CD8-positive, alpha-beta memory T cell (primary cell): ENCODE results near the gene RACGAP1. TPM values are rescaled to one million over a fixed set of nuclear protein-coding genes. Genes with fewer than 3 reads are reported as not detected.

Experiments
- CTCF ChIA-PET: fragments of 350-600 bp; sonication (Branson Sonifier 250); formaldehyde crosslinking; loops from one replicate; lab custom pipeline; 2021; ENCODE audit warnings: antibody characterized with exemption; lab: Charles Lee
- POLR2A ChIA-PET: fragments of 350-600 bp; sonication (Branson Sonifier 250); formaldehyde crosslinking; loops from one replicate; lab custom pipeline; 2021; ENCODE audit warnings: antibody characterized with exemption; lab: Charles Lee
- DNase-seq, 5 donors: peaks; one replicate each; pipeline versions ENCODE4 v3.0.0 to v3.0.0-alpha.2; 2020 to 2022; ENCODE audit warnings: mixed read lengths in 1 of 5
- H3K27ac ChIP-seq: one replicate; pipeline ENCODE4 v1.7.0; 2013; ENCODE audit warnings: low read depth, mild to moderate bottlenecking, low read length, moderate library complexity
- H3K27me3 ChIP-seq: 2 replicates; pipeline ENCODE4 v1.7.0; 2013; ENCODE audit warnings: low read length, mild to moderate bottlenecking; ENCODE audit not compliant: insufficient read depth, poor library complexity, severe bottlenecking
- H3K36me3 ChIP-seq: 2 replicates; pipeline ENCODE4 v1.7.0; 2013; ENCODE audit warnings: mild to moderate bottlenecking, low read length, moderate library complexity; ENCODE audit not compliant: insufficient read depth
- H3K4me1 ChIP-seq: 2 replicates; pipeline ENCODE4 v1.7.0; 2013; ENCODE audit warnings: mild to moderate bottlenecking, low read length, moderate library complexity; ENCODE audit not compliant: insufficient read depth
- H3K4me3 ChIP-seq: 2 replicates; pipeline ENCODE4 v1.7.0; 2013; ENCODE audit warnings: mild to moderate bottlenecking, low read length
- H3K9me3 ChIP-seq: 2 replicates; pipeline ENCODE4 v1.7.0; 2013; ENCODE audit warnings: mild to moderate bottlenecking, low read length
- H3K27ac Mint-ChIP-seq, 8 donors: one replicate each; pipeline ENCODE4 v1.8.0; 2020 to 2021; ENCODE audit warnings: mixed read lengths in 8 of 8, mild to moderate bottlenecking in 6 of 8, inconsistent platforms in 3 of 8, moderate library complexity in 3 of 8
- H3K27me3 Mint-ChIP-seq, 2 donors: one replicate each; pipeline ENCODE4 v1.8.0; 2020 to 2021; ENCODE audit warnings: mixed read lengths in 2 of 2, mild to moderate bottlenecking in 1 of 2, moderate library complexity in 1 of 2
- H3K36me3 Mint-ChIP-seq, 3 donors: one replicate each; pipeline ENCODE4 v1.8.0; 2020 to 2021; ENCODE audit warnings: mixed read lengths in 3 of 3, inconsistent platforms in 1 of 3, mild to moderate bottlenecking in 1 of 3
- H3K4me1 Mint-ChIP-seq, 3 donors: one replicate each; pipeline ENCODE4 v1.8.0; 2020 to 2021; ENCODE audit warnings: mixed read lengths in 3 of 3, inconsistent platforms in 1 of 3, mild to moderate bottlenecking in 1 of 3
- H3K4me3 Mint-ChIP-seq, 7 donors: one replicate each; pipeline ENCODE4 v1.8.0; 2020 to 2021; ENCODE audit warnings: mixed read lengths in 7 of 7, mild to moderate bottlenecking in 6 of 7, moderate library complexity in 4 of 7, inconsistent platforms in 2 of 7
- H3K9me3 Mint-ChIP-seq, 5 donors: one replicate each; pipeline ENCODE4 v1.8.0; 2020 to 2022; ENCODE audit warnings: mixed read lengths in 5 of 5, mild to moderate bottlenecking in 3 of 5, moderate library complexity in 2 of 5, inconsistent platforms in 1 of 5
- polyA plus RNA-seq: library from polyadenylated mRNA; unstranded; fragments of 300-500 nt; fragmentation: Illumina TruSeq; gene quantifications from one replicate; pipeline ENCODE4 v1.2.3, GENCODE V29; 2021
- total RNA-seq, 2 experiments: library from RNA; stranded (reverse); gene quantifications; one replicate each; pipeline ENCODE4 v1.2.3, GENCODE V29; 2021

RACGAP1 gene
- total and polyA plus RNA-seq, 3 experiments from 2014 or later, result 11.9 to 84.3 (median 79.3) TPM

DNA sequence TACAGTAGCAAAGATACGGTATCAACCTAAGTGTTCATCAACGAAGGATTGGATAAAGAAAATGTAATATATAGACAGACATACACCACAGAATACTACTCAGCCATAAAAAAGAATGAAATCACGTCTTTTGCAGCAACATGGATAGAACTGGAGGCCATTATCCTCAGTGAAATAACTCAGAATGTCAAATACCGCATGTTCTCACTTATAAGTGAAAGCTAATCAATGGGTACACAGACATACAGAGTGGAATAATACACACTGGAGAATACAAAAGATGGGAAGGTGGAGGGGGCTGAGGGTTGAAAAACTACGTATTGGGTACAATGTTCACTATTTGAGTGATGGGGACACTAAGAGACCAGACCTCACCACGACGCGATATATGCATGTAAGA, 1.1 kb downstream of the RACGAP1 start:
- no peaks in the 10 kb centered on the region for H3K9me3 ChIP-seq
- peak overlapping the region; percentile 69 for H3K4me3 ChIP-seq
- Mint-ChIP-seq H3K4me3 (peak overlapping the region; percentile 92 to 100 (median 98)), H3K27ac (peak overlapping the region in 4 of 8 donors; percentile 18 to 99 (median 96)), H3K9me3 (no peaks in the 10 kb centered on the region), H3K27me3 (peaks cover 0 to 5% of the 10 kb centered on the region in 2 donors), H3K36me3 (peaks cover 0 to 3% (median 3%) of the 10 kb centered on the region in 3 donors), H3K4me1 (peaks cover 14 to 48% (median 19%) of the 10 kb centered on the region in 3 donors)
- H3K4me1 ChIP-seq, result peaks cover 13% of the 10 kb centered on the region
- H3K36me3 ChIP-seq, result no peaks in the 10 kb centered on the region
- CTCF ChIA-PET, result interaction anchor here (1.3 kb wide), 1 partner anchor 9 kb away, joined by 3 read pairs; no protein-coding TSS in a partner anchor
- POLR2A ChIA-PET, result interaction anchor here (0.6 kb wide), 1 partner anchor 11 kb away, joined by 4 read pairs; no protein-coding TSS in a partner anchor
- H3K27ac ChIP-seq, result peak overlapping the region; percentile 65
- H3K27me3 ChIP-seq, result no peaks in the 10 kb centered on the region
- DNase-seq, result no peak

- Histone ChIP-seq H3K27me3 (no peaks in the 10 kb centered on the region), H3K27ac (no peak overlapping the region), H3K4me1 (peaks cover 13% of the 10 kb centered on the region), H3K4me3 (no peak overlapping the region), H3K36me3 (no peaks in the 10 kb centered on the region), H3K9me3 (no peaks in the 10 kb centered on the region)
- no peaks in the 10 kb centered on the region for H3K9me3 Mint-ChIP-seq
- H3K27me3 Mint-ChIP-seq, result peaks cover 0 to 3% of the 10 kb centered on the region in 2 donors
- ChIA-PET POLR2A (no interaction called here), CTCF (no interaction called here)
- no peak overlapping the region for H3K27ac Mint-ChIP-seq
- peaks cover 0 to 3% (median 3%) of the 10 kb centered on the region in 3 donors for H3K36me3 Mint-ChIP-seq
- H3K4me1 Mint-ChIP-seq, result peaks cover 16 to 59% (median 19%) of the 10 kb centered on the region in 3 donors
- peak overlapping the region in 1 of 7 donors; percentile 12 for H3K4me3 Mint-ChIP-seq
- no peak for DNase-seq
Measured at GRCh38 chr12:50022903-50023302, 2.4 kb downstream of the RACGAP1 start.

GRCh38 chr12:50021031-50021430, 4.3 kb downstream of the RACGAP1 start:
- no peaks in the 10 kb centered on the region for H3K9me3 ChIP-seq
- H3K27me3 Mint-ChIP-seq, result no peaks in the 10 kb centered on the region
- H3K36me3 Mint-ChIP-seq, result peaks cover 1 to 6% (median 3%) of the 10 kb centered on the region in 3 donors
- no peak overlapping the region for H3K27ac Mint-ChIP-seq
- H3K27me3 ChIP-seq, result no peaks in the 10 kb centered on the region
- ChIA-PET POLR2A (no interaction called here), CTCF (interaction anchor here (1.2 kb wide), 1 partner anchor 35 kb away, joined by 3 read pairs; no protein-coding TSS in a partner anchor)
- H3K36me3 ChIP-seq, result no peaks in the 10 kb centered on the region
- no peak for DNase-seq
- H3K4me3 Mint-ChIP-seq, result no peak overlapping the region
- H3K4me1 Mint-ChIP-seq, result peaks cover 16 to 59% (median 19%) of the 10 kb centered on the region in 3 donors
- H3K9me3 Mint-ChIP-seq, result no peaks in the 10 kb centered on the region
- no peak overlapping the region for H3K27ac ChIP-seq
- H3K4me1 ChIP-seq, result peaks cover 13% of the 10 kb centered on the region
- no peak overlapping the region for H3K4me3 ChIP-seq

DNA sequence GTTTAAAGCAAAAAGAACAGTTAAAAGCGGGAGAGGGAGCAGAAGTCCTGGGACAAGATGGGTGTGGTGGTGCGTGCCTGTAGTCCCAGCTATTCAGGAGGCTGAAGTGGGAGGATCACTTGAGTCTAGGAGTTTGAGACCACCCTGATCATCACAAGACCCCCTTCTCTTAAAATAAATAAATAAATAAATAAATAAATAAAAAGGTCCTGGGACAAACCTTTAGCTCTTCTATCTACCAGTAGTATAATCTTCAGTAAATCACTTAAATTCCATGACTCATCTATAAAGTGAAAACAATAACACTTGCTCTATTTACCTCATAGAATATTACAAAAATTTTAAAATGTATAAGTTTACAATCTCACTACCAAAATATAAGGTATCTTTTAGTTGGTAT, 5.8 kb downstream of the RACGAP1 start:
- POLR2A ChIA-PET, result no interaction called here
- no peak for DNase-seq
- no peak overlapping the region for H3K27ac Mint-ChIP-seq
- H3K4me3 Mint-ChIP-seq, result no peak overlapping the region
- Histone ChIP-seq H3K36me3 (no peaks in the 10 kb centered on the region), H3K27ac (no peak overlapping the region), H3K27me3 (no peaks in the 10 kb centered on the region), H3K4me1 (peaks cover 5% of the 10 kb centered on the region), H3K9me3 (no peaks in the 10 kb centered on the region), H3K4me3 (no peak overlapping the region)
- no peaks in the 10 kb centered on the region for H3K27me3 Mint-ChIP-seq
- CTCF ChIA-PET, result no interaction called here
- H3K36me3 Mint-ChIP-seq, result peaks cover 0 to 7% (median 1%) of the 10 kb centered on the region in 3 donors
- H3K4me1 Mint-ChIP-seq, result peaks cover 6 to 46% (median 7%) of the 10 kb centered on the region in 3 donors
- no peaks in the 10 kb centered on the region for H3K9me3 Mint-ChIP-seq

DNA sequence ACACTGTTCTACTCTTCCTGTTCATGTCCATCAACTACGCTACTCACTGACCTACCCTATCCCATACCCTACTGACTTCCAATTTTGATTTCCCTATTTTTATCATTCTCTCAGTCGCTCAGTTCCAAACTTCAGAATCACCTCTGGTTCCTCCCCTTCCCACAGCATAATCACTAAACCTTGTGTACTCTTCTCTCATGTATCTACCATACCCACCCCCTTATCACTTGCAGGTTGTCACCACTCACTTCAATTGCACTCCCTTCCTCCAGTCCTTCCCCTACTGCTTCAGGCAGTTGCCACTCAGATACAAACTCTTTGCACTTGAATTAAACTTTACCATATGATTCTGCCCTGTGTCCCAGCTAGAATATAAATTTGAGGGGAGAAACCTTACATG, 6.3 kb downstream of the RACGAP1 start:
- Histone ChIP-seq H3K36me3 (no peaks in the 10 kb centered on the region), H3K27ac (no peak overlapping the region), H3K27me3 (no peaks in the 10 kb centered on the region), H3K9me3 (no peaks in the 10 kb centered on the region), H3K4me3 (no peak overlapping the region), H3K4me1 (no peaks in the 10 kb centered on the region)
- Mint-ChIP-seq H3K27ac (no peak overlapping the region), H3K27me3 (no peaks in the 10 kb centered on the region), H3K36me3 (peaks cover 0 to 12% (median 1%) of the 10 kb centered on the region in 3 donors), H3K4me3 (no peak overlapping the region), H3K4me1 (peaks cover 2 to 44% (median 4%) of the 10 kb centered on the region in 3 donors), H3K9me3 (no peaks in the 10 kb centered on the region)
- ChIA-PET POLR2A (no interaction called here), CTCF (no interaction called here)
- no peak for DNase-seq

GRCh38 chr12:50018154-50018553, 7.1 kb downstream of the RACGAP1 start:
- Mint-ChIP-seq H3K27me3 (no peaks in the 10 kb centered on the region), H3K4me1 (peaks cover 9 to 44% (median 11%) of the 10 kb centered on the region in 3 donors), H3K36me3 (peaks cover 0 to 17% (median 3%) of the 10 kb centered on the region in 3 donors), H3K4me3 (no peak overlapping the region), H3K27ac (peak overlapping the region in 1 of 8 donors; percentile 72), H3K9me3 (no peaks in the 10 kb centered on the region)
- CTCF ChIA-PET, result interaction anchor here (0.7 kb wide), 1 partner anchor 38 kb away, joined by 3 read pairs; no protein-coding TSS in a partner anchor
- no peaks in the 10 kb centered on the region for H3K27me3 ChIP-seq
- H3K9me3 ChIP-seq, result no peaks in the 10 kb centered on the region
- no peaks in the 10 kb centered on the region for H3K4me1 ChIP-seq
- no peak overlapping the region for H3K27ac ChIP-seq
- no peak overlapping the region for H3K4me3 ChIP-seq
- POLR2A ChIA-PET, result no interaction called here
- no peaks in the 10 kb centered on the region for H3K36me3 ChIP-seq
- no peak for DNase-seq

- Mint-ChIP-seq H3K9me3 (no peaks in the 10 kb centered on the region), H3K36me3 (peaks cover 0 to 17% (median 3%) of the 10 kb centered on the region in 3 donors), H3K4me3 (no peak overlapping the region), H3K27me3 (no peaks in the 10 kb centered on the region), H3K4me1 (peaks cover 9 to 40% (median 11%) of the 10 kb centered on the region in 3 donors), H3K27ac (no peak overlapping the region)
- Histone ChIP-seq H3K4me3 (no peak overlapping the region), H3K27ac (no peak overlapping the region), H3K9me3 (no peaks in the 10 kb centered on the region), H3K36me3 (no peaks in the 10 kb centered on the region), H3K27me3 (no peaks in the 10 kb centered on the region), H3K4me1 (no peaks in the 10 kb centered on the region)
- ChIA-PET POLR2A (no interaction called here), CTCF (interaction anchor here (0.7 to 1.3 kb wide), 2 partner anchors 39 to 50 kb away, joined by 3 to 4 read pairs; no protein-coding TSS in a partner anchor)
- no peak for DNase-seq
Measured at GRCh38 chr12:50017641-50018040, 7.7 kb downstream of the RACGAP1 start.
